ENCODE measurements around the gene FHIP1B.

The FHIP1B gene

DNA sequence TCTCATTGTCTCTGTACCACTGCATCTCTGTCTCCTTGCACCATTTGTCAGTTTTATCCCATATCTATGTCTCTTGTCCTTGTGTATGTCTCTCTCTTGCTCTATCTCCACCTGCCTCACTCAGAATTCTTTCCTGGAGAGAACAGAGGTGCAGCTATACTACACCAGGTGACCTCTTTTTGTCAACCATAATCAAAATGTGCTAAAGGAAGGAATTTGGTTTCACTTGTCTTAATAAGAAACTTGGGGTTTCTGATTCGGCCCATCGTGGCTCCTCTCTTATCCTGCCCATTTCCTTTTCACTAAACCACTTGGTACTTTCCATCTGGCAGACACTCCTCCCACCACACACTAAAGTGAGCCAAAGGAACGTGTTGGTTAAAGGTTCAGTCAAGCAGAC is 31.1 kb downstream of the FHIP1B start:
- intact Hi-C loops (cut with DNase I; ENCODE audit: low total_unique reads), result no loop called here
- Histone ChIP-seq H3K36me3 (peaks cover 0 to 42% (median 27%) of the 10 kb centered on the region in 3 donors), H3K27ac (no peak overlapping the region), H3K4me1 (no peaks in the 10 kb centered on the region), H3K9me3 (no peaks in the 10 kb centered on the region), H3K27me3 (no peaks in the 10 kb centered on the region), H3K4me3 (no peak overlapping the region)
- TF ChIP-seq, protein P1, sequence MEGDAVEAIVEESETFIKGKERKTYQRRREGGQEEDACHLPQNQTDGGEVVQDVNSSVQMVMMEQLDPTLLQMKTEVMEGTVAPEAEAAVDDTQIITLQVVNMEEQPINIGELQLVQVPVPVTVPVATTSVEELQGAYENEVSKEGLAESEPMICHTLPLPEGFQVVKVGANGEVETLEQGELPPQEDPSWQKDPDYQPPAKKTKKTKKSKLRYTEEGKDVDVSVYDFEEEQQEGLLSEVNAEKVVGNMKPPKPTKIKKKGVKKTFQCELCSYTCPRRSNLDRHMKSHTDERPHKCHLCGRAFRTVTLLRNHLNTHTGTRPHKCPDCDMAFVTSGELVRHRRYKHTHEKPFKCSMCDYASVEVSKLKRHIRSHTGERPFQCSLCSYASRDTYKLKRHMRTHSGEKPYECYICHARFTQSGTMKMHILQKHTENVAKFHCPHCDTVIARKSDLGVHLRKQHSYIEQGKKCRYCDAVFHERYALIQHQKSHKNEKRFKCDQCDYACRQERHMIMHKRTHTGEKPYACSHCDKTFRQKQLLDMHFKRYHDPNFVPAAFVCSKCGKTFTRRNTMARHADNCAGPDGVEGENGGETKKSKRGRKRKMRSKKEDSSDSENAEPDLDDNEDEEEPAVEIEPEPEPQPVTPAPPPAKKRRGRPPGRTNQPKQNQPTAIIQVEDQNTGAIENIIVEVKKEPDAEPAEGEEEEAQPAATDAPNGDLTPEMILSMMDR (IDR thresholded peaks at IDR 0.05), result no peak
- no peak for DNase-seq

DNA sequence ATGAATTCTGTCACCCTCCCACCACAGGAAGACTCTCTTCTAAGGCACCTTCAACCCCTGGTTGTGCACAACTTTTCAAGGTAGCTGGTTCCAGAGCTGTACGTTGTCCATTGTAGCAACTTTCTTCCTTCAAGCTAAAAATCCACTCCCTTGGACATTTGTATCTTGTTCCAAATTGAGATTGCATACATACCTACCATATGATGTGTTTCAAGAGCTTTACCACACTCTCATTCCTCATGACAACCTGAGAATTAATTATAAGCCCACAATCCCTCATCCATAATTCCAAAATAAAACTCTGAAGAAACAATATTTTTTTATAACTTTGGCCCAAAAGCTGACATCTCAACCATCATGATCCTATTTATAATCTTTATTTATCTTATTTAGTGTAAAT is 32.4 kb downstream of the FHIP1B start:
- H3K36me3 ChIP-seq, result peaks cover 0 to 30% (median 15%) of the 10 kb centered on the region in 3 donors
- no peak overlapping the region for H3K27ac ChIP-seq
- intact Hi-C loops (cut with DNase I; ENCODE audit: low total_unique reads), result no loop called here
- no peak overlapping the region for H3K4me3 ChIP-seq
- H3K27me3 ChIP-seq, result no peaks in the 10 kb centered on the region
- H3K9me3 ChIP-seq, result no peaks in the 10 kb centered on the region
- TF ChIP-seq, protein P1 (IDR thresholded peaks at IDR 0.05), result no peak
- H3K4me1 ChIP-seq, result no peaks in the 10 kb centered on the region
- no peak for DNase-seq

DNA sequence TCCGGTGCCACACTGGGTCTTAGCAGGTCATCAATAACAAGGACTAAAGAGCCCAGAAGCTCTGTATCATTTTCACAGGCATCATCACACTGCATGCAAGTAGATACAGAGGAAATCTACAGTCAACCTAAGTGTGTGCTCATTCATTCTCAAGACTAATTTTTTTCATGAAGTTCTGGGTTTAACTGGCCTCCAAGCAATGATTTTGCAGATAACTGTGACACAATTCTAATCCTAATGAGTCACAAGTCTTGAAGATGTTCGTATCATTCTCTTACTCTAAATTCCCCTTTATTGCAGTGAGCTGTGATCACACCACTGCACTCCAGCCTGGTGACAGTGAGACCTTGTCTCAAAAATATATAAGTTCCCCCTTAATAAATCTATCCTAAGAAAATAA is 33.0 kb downstream of the FHIP1B start:
- Histone ChIP-seq H3K27me3 (no peaks in the 10 kb centered on the region), H3K9me3 (no peaks in the 10 kb centered on the region), H3K27ac (no peak overlapping the region), H3K4me3 (no peak overlapping the region), H3K36me3 (peaks cover 0 to 27% (median 15%) of the 10 kb centered on the region in 3 donors), H3K4me1 (no peaks in the 10 kb centered on the region)
- TF ChIP-seq, protein P1 (IDR thresholded peaks at IDR 0.05), result no peak
- DNase-seq, result no peak
- intact Hi-C loops (cut with DNase I; ENCODE audit: low total_unique reads), result no loop called here

DNA sequence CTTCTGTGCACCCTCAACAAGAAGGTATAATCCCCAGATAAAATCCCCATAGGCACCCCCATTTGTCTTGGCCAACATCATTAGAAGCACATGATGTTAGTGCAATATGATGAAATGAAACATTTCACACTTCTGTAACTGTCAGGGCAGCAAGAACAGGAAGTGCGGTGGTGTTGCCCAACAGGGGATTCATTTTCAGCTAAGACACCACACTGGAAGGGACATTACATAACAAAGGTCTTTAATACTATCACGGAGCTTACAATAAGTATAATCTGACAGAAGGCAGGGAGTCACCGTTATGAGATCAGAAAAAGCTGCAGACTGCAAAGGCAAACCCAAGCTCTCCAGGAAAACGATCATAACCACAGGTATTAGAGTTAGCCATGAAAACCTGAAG is 33.5 kb downstream of the FHIP1B start:
- Histone ChIP-seq H3K4me1 (no peaks in the 10 kb centered on the region), H3K4me3 (no peak overlapping the region), H3K9me3 (no peaks in the 10 kb centered on the region), H3K27ac (no peak overlapping the region), H3K27me3 (no peaks in the 10 kb centered on the region), H3K36me3 (peaks cover 0 to 22% (median 15%) of the 10 kb centered on the region in 3 donors)
- TF ChIP-seq, protein P1 (IDR thresholded peaks at IDR 0.05), result no peak
- intact Hi-C loops (cut with DNase I; ENCODE audit: low total_unique reads), result no loop called here
- peak in 1 of 2 donors; percentile 79 for DNase-seq

DNA sequence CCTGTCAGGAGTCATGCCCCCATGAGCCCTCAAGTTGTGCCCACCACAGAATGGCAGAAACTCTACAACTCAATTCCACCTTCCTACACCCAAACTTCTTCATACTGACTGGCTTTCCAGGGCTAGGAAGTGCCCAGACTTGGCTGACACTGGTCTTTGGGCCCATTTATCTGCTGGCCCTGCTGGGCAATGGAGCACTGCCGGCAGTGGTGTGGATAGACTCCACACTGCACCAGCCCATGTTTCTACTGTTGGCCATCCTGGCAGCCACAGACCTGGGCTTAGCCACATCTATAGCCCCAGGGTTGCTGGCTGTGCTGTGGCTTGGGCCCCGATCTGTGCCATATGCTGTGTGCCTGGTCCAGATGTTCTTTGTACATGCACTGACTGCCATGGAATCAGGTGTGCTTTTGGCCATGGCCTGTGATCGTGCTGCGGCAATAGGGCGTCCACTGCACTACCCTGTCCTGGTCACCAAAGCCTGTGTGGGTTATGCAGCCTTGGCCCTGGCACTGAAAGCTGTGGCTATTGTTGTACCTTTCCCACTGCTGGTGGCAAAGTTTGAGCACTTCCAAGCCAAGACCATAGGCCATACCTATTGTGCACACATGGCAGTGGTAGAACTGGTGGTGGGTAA is 35.1 kb downstream of the FHIP1B start, which contains the start of gene OR52W1:
OR52W1 (plus strand) TSS at position 51 of the 637 bp plus-strand sequence; CDS start at position 51, 0 bp downstream.
- H3K27me3 ChIP-seq, result no peaks in the 10 kb centered on the region
- H3K27ac ChIP-seq, result no peak within 1 kb of the TSS
- no peak within 1 kb of the TSS for H3K4me3 ChIP-seq
- TF ChIP-seq, protein P1 (IDR thresholded peaks at IDR 0.05), result no peak
- no peak for DNase-seq
- intact Hi-C loops (cut with DNase I; ENCODE audit: low total_unique reads), result no loop called here
- H3K9me3 ChIP-seq, result no peaks in the 10 kb centered on the region
- H3K36me3 ChIP-seq, result peaks cover 0 to 5% (median under 1%) of the 10 kb centered on the region in 3 donors
- H3K4me1 ChIP-seq, result no peaks in the 10 kb centered on the region

All from tibial artery (tissue), 4 donors.